Measurements from ENCODE around the gene S1PR3. TPM values are rescaled to one million over a fixed set of nuclear protein-coding genes. Genes with fewer than 3 reads are reported as not detected.

Gene S1PR3
- total RNA-seq, 1 experiment from 2014 or later = 23.3 TPM

DNA sequence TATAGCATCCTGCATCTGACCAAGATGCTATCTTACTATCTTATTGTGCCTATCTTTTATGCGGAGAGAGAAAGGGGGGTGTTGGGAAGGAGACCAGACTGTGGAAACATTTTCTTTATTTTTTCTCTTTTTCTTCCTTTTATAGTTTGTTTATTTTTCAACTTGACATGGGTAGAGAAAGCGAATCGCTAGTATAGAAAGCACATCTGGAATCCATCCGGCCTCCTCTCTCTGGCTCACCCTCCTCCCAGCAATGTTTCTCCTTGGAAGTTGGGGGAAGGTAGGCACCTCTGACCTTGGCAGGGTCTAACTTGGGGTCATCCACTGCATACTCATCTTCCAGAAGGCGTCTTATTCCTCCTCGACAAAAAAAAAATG is 3.9 kb downstream of the S1PR3 start:
- Histone ChIP-seq H3K27ac (no peak overlapping the region), H3K27me3 (ENCODE audit: insufficient read depth, low read depth) (no peaks in the 10 kb centered on the region), H2AFZ (no peak overlapping the region), H3F3A (ENCODE audit: insufficient read depth, low read depth) (no peaks in the 10 kb centered on the region), H3K9me2 (ENCODE audit: insufficient read depth) (no peaks in the 10 kb centered on the region), H3K4me1 (replicated peaks; ENCODE audit: insufficient read depth) (peaks cover 14% of the 10 kb centered on the region), H3K9me3 (ENCODE audit: insufficient read depth, low read depth) (no peaks in the 10 kb centered on the region), H3K4me3 (no peak overlapping the region), H3K4me2 (no peak overlapping the region), H3K36me3 (ENCODE audit: low read depth) (no peaks in the 10 kb centered on the region), H3K79me2 (ENCODE audit: low read depth) (peaks cover 16% of the 10 kb centered on the region), H4K20me1 (ENCODE audit: insufficient read depth) (no peaks in the 10 kb centered on the region)
- TF ChIP-seq EZH2 (IDR thresholded peaks at IDR 0.05; ENCODE audit: low read depth) = no peak
- TF ChIP-seq, protein P1, sequence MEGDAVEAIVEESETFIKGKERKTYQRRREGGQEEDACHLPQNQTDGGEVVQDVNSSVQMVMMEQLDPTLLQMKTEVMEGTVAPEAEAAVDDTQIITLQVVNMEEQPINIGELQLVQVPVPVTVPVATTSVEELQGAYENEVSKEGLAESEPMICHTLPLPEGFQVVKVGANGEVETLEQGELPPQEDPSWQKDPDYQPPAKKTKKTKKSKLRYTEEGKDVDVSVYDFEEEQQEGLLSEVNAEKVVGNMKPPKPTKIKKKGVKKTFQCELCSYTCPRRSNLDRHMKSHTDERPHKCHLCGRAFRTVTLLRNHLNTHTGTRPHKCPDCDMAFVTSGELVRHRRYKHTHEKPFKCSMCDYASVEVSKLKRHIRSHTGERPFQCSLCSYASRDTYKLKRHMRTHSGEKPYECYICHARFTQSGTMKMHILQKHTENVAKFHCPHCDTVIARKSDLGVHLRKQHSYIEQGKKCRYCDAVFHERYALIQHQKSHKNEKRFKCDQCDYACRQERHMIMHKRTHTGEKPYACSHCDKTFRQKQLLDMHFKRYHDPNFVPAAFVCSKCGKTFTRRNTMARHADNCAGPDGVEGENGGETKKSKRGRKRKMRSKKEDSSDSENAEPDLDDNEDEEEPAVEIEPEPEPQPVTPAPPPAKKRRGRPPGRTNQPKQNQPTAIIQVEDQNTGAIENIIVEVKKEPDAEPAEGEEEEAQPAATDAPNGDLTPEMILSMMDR (conservative IDR thresholded peaks at IDR 0.05) = no peak
- no TSS peak for BruUV-seq (replicated peaks)
- ChIA-PET CTCF (no interaction called here), POLR2A (ENCODE audit: unreplicated experiment) (no interaction called here)
- no peak for DNase-seq
- intact Hi-C loops (cut with micrococcal nuclease; ENCODE audit: unreplicated experiment) = loop anchor here (5.0 kb wide), 1 partner anchor 273 kb away; no protein-coding TSS in a partner anchor

DNA sequence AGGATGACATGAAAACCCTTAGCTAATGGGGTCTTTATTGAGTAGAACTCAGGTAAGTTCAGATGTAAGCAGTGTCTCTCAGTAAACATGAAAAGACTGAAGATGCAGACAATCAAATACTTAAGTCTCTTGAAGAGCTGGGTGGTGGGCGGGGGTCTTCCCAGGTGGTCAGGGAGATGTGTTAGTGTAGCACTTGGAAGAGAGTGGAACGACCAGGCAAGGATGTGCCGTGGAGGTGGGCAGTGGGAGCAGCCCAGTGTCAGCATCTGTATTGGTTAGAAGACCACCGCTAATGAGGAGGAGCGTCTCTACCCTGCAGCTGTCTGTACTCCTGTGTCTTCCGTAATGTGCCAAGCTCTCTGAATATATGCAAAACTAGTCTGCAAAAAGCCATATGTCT is 4.4 kb downstream of the S1PR3 start:
- Histone ChIP-seq H3K36me3 (ENCODE audit: low read depth) (no peaks in the 10 kb centered on the region), H3K4me3 (no peak overlapping the region), H3K27ac (no peak overlapping the region), H3K79me2 (ENCODE audit: low read depth) (peaks cover 16% of the 10 kb centered on the region), H4K20me1 (ENCODE audit: insufficient read depth) (no peaks in the 10 kb centered on the region), H2AFZ (no peak overlapping the region), H3F3A (ENCODE audit: insufficient read depth, low read depth) (no peaks in the 10 kb centered on the region), H3K27me3 (ENCODE audit: insufficient read depth, low read depth) (no peaks in the 10 kb centered on the region), H3K9me3 (ENCODE audit: insufficient read depth, low read depth) (no peaks in the 10 kb centered on the region), H3K4me2 (no peak overlapping the region), H3K4me1 (replicated peaks; ENCODE audit: insufficient read depth) (peaks cover 15% of the 10 kb centered on the region), H3K9me2 (ENCODE audit: insufficient read depth) (no peaks in the 10 kb centered on the region)
- intact Hi-C loops (cut with micrococcal nuclease; ENCODE audit: unreplicated experiment) = loop anchor here (5.0 kb wide), 1 partner anchor 273 kb away; no protein-coding TSS in a partner anchor
- TF ChIP-seq EZH2 (IDR thresholded peaks at IDR 0.05; ENCODE audit: low read depth) = no peak
- TF ChIP-seq, protein P1 (conservative IDR thresholded peaks at IDR 0.05) = no peak
- CTCF ChIA-PET = interaction anchor here (0.6 kb wide), 1 partner anchor 213 kb away, joined by 3 read pairs; no protein-coding TSS in a partner anchor
- no TSS peak for BruUV-seq (replicated peaks)
- DNase-seq = no peak
- POLR2A ChIA-PET (ENCODE audit: unreplicated experiment) = no interaction called here

DNA sequence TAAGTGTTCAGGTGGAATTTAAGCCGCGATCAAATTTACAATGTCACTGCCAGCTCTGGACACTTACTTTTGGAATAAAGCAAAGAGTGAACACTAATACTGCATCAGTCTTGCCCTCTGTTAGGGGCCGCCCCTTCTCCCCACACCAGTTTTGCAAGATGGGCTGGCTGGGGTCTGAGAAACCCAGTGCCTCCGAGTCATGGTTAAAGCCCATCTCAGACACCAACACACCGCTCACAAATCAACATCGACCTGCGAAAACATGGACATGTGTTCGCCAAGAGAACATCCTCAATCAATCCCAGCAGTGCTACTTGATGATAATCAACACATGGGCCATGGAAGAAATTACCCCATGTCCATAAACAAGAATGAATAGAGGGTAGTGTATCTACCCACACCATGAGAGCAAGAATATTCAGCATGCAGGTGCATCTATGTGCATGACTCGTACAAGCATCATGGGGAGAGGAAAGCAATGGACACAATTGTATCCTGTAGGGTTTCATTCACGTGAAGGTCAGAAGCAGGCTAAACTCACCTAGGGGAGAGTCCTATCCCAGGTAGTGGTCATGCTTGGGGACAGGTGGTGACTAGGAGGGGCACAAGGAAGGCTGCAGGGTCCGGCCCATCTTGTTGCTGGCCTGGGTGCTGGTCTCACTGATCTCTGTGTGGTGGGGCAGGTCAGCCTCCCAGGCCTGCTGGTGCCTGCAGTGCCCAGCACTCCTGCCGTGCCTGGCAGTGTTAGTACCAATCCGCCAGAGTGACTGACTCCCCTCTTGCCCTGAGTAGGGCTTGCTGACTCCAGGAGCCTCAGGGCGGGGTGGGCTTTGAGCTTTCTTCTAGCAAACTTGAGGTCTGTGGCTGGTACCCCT is 5.0 kb downstream of the S1PR3 start:
- intact Hi-C loops (cut with micrococcal nuclease; ENCODE audit: unreplicated experiment) = loop anchor here (5.0 kb wide), 1 partner anchor 274 kb away; no protein-coding TSS in a partner anchor
- no peak overlapping the region for H3K4me2 ChIP-seq
- peaks cover 21% of the 10 kb centered on the region for H3K4me1 ChIP-seq (replicated peaks; ENCODE audit: insufficient read depth)
- BruUV-seq (replicated peaks) = no TSS peak
- H2AFZ ChIP-seq = no peak overlapping the region
- no peaks in the 10 kb centered on the region for H3K9me3 ChIP-seq (ENCODE audit: insufficient read depth, low read depth)
- no peak overlapping the region for H3K4me3 ChIP-seq
- DNase-seq = no peak
- H3K27ac ChIP-seq = no peak overlapping the region
- POLR2A ChIA-PET (ENCODE audit: unreplicated experiment) = no interaction called here
- no peaks in the 10 kb centered on the region for H3F3A ChIP-seq (ENCODE audit: insufficient read depth, low read depth)
- H3K9me2 ChIP-seq (ENCODE audit: insufficient read depth) = no peaks in the 10 kb centered on the region
- TF ChIP-seq, protein P1 (conservative IDR thresholded peaks at IDR 0.05) = no peak
- no peak for TF ChIP-seq EZH2 (IDR thresholded peaks at IDR 0.05; ENCODE audit: low read depth)
- H3K27me3 ChIP-seq (ENCODE audit: insufficient read depth, low read depth) = no peaks in the 10 kb centered on the region
- no peaks in the 10 kb centered on the region for H4K20me1 ChIP-seq (ENCODE audit: insufficient read depth)
- CTCF ChIA-PET = interaction anchor here (0.6 kb wide), 1 partner anchor 214 kb away, joined by 3 read pairs; no protein-coding TSS in a partner anchor
- H3K36me3 ChIP-seq (ENCODE audit: low read depth) = no peaks in the 10 kb centered on the region
- H3K79me2 ChIP-seq (ENCODE audit: low read depth) = peaks cover 16% of the 10 kb centered on the region

All from PC-9 (cell line).